ENCODE data around the gene DMTF1. TPM values are rescaled to one million over a fixed set of nuclear protein-coding genes. Genes with fewer than 3 reads are reported as not detected.

The DMTF1 gene
- polyA plus RNA-seq, 1 donor (not counting 4 experiments of a cell fraction or from before 2014, with no cell fraction given), result 98.4 TPM

DNA sequence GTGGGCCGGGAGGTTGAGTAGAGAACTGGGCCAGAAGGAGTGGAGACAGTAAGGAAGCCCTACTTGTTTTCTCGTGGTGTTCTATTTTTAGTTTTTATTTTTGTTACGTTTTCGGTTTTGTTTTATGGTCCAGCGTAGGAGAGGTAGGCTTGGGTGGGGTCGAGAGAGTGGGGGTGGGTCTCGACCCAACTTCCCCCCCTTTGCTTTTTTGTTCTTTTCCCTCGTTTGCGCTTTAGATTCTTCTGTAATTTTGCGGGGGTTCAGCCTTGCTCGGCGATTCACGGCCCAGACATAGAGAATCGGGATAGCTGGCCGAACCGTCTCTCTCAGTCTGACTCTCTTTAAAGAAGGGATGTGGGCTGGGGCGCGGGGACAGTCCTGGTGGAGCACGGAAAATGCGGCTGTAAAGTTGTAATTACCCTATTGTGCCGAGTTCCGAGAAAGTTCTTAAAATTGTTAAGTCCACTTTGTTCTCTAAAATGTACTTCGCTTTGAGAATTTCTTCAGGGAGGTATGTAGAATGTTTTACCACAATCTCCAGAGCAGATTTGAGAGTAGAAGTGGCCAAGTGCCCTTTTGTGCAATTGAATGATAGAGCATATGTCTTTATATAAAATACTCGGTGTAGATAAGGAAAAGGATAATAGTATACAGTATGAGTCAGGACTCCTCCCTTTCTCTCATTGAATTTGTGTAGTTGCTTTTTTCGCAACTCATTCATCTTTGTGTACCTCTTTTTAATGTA lies 816 bp downstream of the DMTF1 start:
- H3K4me3 ChIP-seq (ENCODE audit: control insufficient read depth in 2 of 3, extremely low read depth in 1 of 3, insufficient read depth in 2 of 3, low read depth in 1 of 3, low read length in 3 of 3), result peak overlapping the region; percentile 83 to 100 (median 97)
- H3K9me1 ChIP-seq (ENCODE audit: control insufficient read depth, extremely low read depth, insufficient read depth, low read length), result no peaks in the 10 kb centered on the region
- peak overlapping the region; percentile 68 for H2AFZ ChIP-seq (ENCODE audit: control insufficient read depth, low read length)
- no peaks in the 10 kb centered on the region for H3K9me3 ChIP-seq (ENCODE audit: control insufficient read depth, low read depth, low read length)
- H3K4me2 ChIP-seq (ENCODE audit: control insufficient read depth, extremely low read depth, insufficient read depth, low read depth, low read length), result peak overlapping the region; percentile 96
- H3K27me3 ChIP-seq (ENCODE audit: control insufficient read depth, extremely low read depth, insufficient read depth, low read length), result no peaks in the 10 kb centered on the region
- H3K36me3 ChIP-seq (ENCODE audit: control insufficient read depth in 2 of 2, extremely low read depth in 1 of 2, insufficient read depth in 2 of 2, low read length in 2 of 2), result peaks cover 0 to 9% of the 10 kb centered on the region in 2 experiments
- peak overlapping the region; percentile 96 for H3K27ac ChIP-seq (ENCODE audit: control insufficient read depth, insufficient read depth, low read length)
- H3K9ac ChIP-seq (ENCODE audit: control insufficient read depth, extremely low read depth, insufficient read depth, low read length), result peak overlapping the region; percentile 99
- no peak for DNase-seq (ENCODE audit: low read depth, low spot score)
- peaks cover 5% of the 10 kb centered on the region for H4K20me1 ChIP-seq (ENCODE audit: control insufficient read depth, extremely low read depth, insufficient read depth, low read length)
- FAIRE-seq, result no peak
- peaks cover 38% of the 10 kb centered on the region for H3K4me1 ChIP-seq (ENCODE audit: control insufficient read depth, extremely low read depth, insufficient read depth, low read length)
- TF ChIP-seq EZH2 (IDR thresholded peaks at IDR 0.05; ENCODE audit: low read length), result no peak
- peaks cover 52% of the 10 kb centered on the region for H3K79me2 ChIP-seq (ENCODE audit: control insufficient read depth, insufficient read depth, low read length)
- dilution Hi-C loops (cut with MboI; ENCODE audit: extremely low pct_ligation_motif_present, low sequenced_read_pairs), result no loop called here

DNA sequence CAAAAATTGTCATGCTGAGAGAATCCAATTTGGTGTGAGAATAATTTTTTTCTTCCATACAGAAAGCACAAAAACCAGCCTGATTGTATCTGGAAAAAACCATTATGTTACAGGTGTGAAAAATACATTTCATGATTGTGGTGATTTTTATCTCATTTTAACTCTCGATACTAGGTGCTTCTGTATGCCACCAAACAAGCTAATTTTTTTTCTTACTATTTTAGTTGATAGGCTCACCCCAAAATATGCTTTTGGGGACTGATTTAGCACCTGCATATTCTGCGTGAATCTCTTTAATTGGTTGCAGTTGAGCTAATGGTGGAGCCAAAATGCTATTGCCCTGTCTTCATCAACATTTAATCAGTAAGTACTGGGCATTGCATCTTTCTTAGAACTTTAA lies 1.9 kb downstream of the DMTF1 start:
- Histone ChIP-seq H3K27me3 (ENCODE audit: control insufficient read depth, extremely low read depth, insufficient read depth, low read length) (no peaks in the 10 kb centered on the region), H3K9ac (ENCODE audit: control insufficient read depth, extremely low read depth, insufficient read depth, low read length) (peak overlapping the region; percentile 99), H3K79me2 (ENCODE audit: control insufficient read depth, insufficient read depth, low read length) (peaks cover 63% of the 10 kb centered on the region), H3K27ac (ENCODE audit: control insufficient read depth, insufficient read depth, low read length) (peak overlapping the region; percentile 96), H2AFZ (ENCODE audit: control insufficient read depth, low read length) (no peak overlapping the region), H3K4me3 (ENCODE audit: control insufficient read depth in 2 of 3, extremely low read depth in 1 of 3, insufficient read depth in 2 of 3, low read depth in 1 of 3, low read length in 3 of 3) (peak overlapping the region; percentile 83 to 100 (median 97)), H4K20me1 (ENCODE audit: control insufficient read depth, extremely low read depth, insufficient read depth, low read length) (peaks cover 5% of the 10 kb centered on the region), H3K4me2 (ENCODE audit: control insufficient read depth, extremely low read depth, insufficient read depth, low read depth, low read length) (peak overlapping the region; percentile 96), H3K4me1 (ENCODE audit: control insufficient read depth, extremely low read depth, insufficient read depth, low read length) (peaks cover 38% of the 10 kb centered on the region), H3K9me1 (ENCODE audit: control insufficient read depth, extremely low read depth, insufficient read depth, low read length) (no peaks in the 10 kb centered on the region), H3K36me3 (ENCODE audit: control insufficient read depth in 2 of 2, extremely low read depth in 1 of 2, insufficient read depth in 2 of 2, low read length in 2 of 2) (peaks cover 0 to 9% of the 10 kb centered on the region in 2 experiments), H3K9me3 (ENCODE audit: control insufficient read depth, low read depth, low read length) (no peaks in the 10 kb centered on the region)
- TF ChIP-seq, protein P1, sequence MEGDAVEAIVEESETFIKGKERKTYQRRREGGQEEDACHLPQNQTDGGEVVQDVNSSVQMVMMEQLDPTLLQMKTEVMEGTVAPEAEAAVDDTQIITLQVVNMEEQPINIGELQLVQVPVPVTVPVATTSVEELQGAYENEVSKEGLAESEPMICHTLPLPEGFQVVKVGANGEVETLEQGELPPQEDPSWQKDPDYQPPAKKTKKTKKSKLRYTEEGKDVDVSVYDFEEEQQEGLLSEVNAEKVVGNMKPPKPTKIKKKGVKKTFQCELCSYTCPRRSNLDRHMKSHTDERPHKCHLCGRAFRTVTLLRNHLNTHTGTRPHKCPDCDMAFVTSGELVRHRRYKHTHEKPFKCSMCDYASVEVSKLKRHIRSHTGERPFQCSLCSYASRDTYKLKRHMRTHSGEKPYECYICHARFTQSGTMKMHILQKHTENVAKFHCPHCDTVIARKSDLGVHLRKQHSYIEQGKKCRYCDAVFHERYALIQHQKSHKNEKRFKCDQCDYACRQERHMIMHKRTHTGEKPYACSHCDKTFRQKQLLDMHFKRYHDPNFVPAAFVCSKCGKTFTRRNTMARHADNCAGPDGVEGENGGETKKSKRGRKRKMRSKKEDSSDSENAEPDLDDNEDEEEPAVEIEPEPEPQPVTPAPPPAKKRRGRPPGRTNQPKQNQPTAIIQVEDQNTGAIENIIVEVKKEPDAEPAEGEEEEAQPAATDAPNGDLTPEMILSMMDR (optimal IDR thresholded peaks at IDR 0.05 in 1 of 3, IDR thresholded peaks at IDR 0.05 in 1 of 3, conservative IDR thresholded peaks at IDR 0.05 in 1 of 3; ENCODE audit: extremely low read depth in 1 of 3, insufficient read depth in 2 of 3, low read length in 3 of 3), result no peak
- dilution Hi-C loops (cut with MboI; ENCODE audit: extremely low pct_ligation_motif_present, low sequenced_read_pairs), result no loop called here
- FAIRE-seq, result no peak
- no peak for DNase-seq (ENCODE audit: low read depth, low spot score)
